Activated CD8-positive, alpha-beta memory T cell treated with anti-CD3 and anti-CD28 coated beads, Interleukin-2, amount 50 U/mL, for 1 hour (primary cell): ENCODE data around the gene OPN1LW.
"Not testable (repeated sequence)": the region's sequence is repeated elsewhere in the genome, so short reads cannot be mapped to it uniquely, and the experiment has no call there.

Experiments
- DNase-seq: peaks from one replicate; pipeline ENCODE4 v3.0.0-alpha.2; 2020; ENCODE audit errors: extremely low read depth

Gene OPN1LW

DNA sequence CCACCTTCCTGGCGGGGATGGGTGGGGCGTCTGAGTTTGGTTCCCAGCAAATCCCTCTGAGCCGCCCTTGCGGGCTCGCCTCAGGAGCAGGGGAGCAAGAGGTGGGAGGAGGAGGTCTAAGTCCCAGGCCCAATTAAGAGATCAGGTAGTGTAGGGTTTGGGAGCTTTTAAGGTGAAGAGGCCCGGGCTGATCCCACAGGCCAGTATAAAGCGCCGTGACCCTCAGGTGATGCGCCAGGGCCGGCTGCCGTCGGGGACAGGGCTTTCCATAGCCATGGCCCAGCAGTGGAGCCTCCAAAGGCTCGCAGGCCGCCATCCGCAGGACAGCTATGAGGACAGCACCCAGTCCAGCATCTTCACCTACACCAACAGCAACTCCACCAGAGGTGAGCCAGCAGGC lies at the start of gene OPN1LW:
Gene OPN1LW, plus strand, starts transcription at position 234 of the 400 bp plus-strand sequence. Its CDS starts 41 bp downstream, at position 275.
- DNase-seq, result not testable (repeated sequence)

DNA sequence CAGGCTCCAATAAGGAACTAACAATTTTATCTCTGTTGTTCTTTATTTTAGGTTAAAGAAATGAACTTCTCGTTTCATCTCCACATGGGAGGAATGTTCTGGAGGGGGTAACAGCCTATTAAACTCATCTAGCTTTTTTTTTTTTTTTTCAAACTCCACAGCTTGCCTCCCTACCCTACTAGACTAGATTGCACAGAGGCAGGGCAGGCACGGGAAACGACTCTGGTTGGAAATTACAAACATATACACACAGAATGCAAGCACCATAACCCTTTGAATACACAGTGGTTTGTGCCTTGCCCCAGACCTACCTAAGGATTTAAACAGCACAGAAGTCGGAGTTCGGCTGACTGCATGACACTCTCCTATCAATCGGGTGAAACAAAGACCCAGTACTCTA lies 49.2 kb upstream of the OPN1LW start:
- no peak for DNase-seq

DNA sequence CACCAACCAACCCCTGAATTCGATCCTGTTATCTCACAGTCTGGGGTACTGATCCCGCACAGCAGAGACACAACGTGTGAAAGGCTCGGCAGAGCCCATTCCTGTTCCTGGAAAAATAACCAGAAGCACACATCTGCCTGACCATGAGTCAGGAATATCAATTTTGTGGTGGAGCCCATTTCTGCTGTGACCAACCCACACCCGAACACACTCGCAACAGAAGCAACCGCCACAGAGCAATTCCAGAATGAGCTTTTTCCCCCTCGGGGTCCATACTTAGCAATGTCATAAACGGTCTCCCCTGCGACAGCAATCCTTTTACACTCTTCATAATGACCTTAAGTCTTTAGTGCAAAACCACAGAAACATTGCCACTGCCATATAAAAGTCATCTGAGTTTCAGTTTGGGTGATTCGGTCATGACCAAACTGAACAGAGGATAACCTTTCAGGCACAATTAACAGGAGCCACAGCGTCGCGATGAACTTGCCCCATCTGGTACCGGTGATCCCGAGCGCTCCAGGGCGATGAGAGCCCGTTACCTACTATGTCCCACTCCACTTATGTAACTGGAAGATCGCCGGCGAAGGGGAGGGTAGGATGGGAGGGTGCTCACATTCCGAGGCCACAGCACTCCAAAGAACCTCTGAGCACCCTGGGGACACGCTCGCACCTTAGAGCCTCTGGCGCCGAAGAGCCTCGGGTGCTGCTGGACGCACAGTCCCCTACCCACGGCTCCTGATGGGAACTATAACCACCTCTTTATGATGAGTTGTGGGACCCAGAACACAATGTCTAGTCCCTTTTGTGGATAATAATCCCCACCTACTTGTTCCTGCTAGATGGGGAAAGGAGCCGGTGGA lies 47.7 kb upstream of the OPN1LW start:
- DNase-seq, result no peak

DNA sequence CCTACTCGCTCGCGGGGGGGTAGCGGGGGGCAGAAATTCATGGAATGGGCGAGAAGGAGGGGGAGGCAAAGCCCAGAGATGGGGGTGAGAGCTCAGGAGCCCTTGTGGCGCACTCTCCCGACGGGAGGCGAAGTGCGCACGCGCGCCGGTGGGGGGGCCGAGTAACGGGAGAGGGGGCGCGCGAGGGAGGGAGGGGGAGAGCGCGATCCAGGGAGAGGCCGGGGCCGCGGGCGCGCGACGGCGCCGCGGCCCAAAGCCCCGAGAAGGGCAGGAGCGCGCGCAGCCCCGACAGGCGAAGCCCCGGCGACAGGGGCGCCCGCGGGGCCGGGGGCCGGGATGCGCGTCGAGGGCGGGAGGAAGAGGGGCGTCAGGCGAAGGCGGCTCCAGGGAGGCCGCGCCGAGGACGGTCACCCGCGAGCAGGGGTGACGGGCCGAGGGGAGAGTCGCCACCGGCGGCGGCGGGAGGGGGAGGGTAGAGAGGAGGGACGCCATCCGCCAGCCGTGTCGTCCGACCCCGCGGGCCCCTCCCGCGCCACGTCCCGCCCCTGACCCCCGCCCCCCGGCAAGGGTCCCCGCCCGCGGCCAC lies 46.9 kb upstream of the OPN1LW start:
- peak; percentile 38 for DNase-seq

DNA sequence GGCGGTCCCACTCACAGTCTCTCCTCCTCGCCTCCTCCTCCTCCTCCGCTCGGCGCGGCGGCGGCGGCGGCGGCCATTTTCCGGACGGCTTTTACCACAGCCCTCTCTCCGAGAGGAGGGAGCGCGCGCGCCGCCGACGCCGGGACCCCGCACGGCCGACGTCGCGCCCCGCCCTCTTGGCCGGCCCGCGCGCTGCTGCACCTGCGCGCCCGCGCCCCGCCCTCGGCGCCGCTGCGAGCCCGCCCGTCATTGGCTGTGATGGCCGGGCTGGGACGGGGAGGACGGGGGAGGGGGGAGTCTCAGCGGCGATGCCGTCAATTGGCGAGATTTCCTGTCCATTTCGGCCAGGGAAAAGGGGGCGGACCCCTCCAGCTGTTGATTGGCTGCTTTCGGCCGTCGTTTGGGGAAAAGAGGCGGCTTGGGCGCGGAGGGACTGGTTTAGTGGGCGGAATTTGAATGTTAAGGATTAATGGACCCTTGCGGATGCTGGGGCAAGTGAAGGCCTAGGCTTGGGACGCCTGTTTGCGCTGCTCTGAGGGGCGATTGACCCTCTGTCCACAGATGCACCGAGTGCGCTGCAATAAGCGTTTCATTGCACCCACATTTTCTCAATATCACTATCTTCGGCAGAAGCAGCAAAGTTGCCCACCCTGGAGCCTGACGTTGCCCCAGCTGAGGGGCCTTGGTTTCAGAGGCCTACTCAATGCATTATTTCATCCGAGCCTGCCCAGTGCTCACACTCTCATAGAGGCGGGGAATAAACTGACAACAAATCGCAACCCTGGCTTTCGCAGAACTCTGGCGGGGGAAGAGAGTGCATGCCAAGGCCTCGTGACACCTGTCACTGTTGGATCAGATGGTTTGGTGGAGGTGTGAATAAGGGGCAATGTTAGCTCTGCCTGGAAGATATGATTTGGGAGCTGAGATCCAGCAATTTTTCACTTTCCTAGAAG lies 46.2 kb upstream of the OPN1LW start, which contains the start of gene MECP2:
Gene MECP2, minus strand, starts transcription at position 129 of the 953 bp plus-strand sequence.
- DNase-seq, result peak; percentile 64

DNA sequence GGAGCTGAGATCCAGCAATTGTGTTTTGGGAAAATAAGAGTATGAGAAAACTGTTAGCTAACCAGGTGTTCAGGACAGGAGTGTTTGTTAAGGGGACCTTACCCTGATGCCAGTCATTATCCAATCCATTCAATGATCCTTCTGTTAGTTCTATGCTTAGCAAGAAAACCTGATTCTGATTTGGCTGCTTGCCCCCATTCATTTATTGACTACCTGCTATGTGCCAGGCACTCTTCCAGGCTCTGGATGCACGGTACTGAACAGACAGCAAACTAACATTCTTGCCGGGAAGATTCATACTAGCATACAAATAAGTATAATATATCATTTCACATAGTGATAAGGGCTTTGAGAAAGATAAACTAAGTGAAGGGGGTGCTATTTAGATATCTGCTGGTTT lies 45.5 kb upstream of the OPN1LW start:
- no peak for DNase-seq

DNA sequence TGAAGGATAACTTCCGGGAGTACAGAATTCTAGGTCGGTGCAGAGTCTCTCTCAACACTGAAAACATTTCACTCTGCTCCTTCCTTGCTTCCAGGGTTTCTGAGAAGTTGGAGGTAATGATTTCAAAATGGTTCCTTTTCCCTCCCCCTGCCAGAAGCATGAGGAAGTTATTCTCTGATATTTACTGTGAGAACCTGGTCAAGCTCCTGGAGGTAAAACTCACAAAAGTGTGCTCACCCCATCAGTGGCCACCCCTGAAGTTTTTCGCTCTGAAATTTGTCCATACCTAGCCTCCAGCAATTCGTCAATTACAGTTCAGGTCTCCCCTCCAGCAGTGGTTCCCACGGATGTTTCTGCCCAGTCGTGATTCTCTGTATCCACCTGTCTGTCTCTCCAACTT lies 30.3 kb upstream of the OPN1LW start:
- DNase-seq, result no peak

DNA sequence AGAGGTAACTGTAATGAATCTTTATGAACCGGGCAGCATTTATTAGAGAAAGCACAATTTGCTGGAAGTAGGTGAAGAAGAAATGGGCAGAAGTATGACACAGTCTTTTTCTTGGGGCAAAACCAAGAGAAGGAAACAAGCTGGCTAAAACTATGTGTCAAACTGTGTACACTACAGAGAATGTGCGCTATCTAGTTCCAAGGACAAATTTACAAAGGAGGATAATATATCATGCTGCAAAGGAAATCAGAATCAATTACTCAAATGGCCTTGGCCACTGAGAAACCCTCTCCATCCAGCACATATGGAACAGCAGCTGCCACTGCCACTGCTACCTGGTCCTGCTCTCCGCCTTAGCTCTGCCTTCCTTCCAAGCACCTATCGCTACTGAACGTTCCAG lies 29.4 kb upstream of the OPN1LW start:
- DNase-seq, result no peak

DNA sequence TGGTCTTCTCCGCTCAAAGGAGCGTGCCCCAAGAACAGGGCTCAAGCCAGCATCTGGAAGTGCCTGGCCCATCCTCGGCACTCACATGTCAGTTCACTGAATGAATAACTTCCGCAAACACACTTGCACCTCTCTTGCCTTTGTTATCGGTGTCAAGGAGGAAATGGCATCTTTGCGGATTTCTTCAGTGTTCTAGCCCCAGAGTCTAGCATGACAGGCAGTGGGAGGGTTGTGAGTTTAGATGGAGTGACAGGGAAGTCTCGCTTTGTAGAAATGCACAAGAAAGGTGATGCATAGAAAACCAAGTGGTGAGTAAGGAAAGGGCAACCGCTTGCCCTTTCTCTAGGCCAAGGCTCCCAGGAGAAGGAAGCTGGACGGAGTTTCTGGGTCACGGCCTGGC lies 29.0 kb upstream of the OPN1LW start:
- DNase-seq, result no peak

DNA sequence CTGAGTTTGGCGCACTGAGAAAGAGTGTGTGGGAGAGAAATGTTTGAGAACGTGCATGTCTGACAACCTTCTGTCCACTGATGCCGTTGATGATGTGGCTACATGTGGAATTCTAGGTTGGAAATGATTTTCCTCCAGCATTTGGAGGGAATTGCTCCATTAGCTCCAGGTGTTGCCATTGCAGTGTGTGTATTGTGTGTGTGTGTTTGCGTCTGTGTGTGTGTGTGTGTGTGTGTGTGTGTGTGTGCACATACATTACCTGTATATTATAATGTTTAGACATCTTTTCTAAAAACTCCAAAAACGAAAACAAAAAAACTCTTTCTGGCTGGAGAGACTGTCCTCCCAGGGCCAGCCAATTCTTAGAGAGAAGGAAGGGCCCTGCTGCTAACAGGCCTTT lies 28.3 kb upstream of the OPN1LW start:
- DNase-seq, result no peak

DNA sequence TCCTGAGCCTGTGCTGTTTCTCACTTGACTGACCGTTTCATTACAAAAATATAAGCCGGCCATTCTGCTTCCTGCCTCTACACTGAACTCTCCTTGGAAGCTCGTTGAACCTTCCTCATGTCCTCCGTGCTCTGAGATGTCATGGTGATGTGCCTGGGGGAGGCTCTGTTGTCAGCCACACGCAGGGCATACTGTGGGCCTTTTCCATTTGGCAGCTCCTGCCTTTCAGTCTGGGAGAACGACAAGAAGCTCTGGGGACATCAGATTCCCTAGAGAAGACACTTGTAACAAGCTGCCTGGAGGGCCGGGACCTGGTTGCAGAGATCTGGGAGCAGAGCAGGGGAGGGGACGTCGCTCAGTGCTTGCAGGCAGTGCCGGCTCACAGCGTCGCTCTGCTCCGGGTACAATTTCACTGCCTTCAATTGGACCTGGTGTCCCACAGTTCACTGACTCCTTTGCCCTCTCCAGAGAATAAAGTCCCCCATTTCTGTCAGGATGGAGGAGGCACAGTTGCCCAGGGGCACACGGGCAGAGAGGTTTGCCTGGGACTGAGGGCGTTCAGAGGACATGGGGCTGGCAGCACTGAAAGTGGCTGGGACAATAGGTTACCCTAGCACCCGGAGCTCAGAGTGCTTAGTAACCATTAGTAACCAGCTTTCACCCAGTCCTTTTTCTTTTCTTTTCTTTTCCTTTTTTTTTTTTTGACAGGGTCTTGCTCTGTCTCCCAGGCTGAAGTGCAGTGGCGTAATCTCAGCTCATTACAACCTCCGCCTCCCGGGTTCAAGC lies 27.4 kb upstream of the OPN1LW start:
- no peak for DNase-seq

DNA sequence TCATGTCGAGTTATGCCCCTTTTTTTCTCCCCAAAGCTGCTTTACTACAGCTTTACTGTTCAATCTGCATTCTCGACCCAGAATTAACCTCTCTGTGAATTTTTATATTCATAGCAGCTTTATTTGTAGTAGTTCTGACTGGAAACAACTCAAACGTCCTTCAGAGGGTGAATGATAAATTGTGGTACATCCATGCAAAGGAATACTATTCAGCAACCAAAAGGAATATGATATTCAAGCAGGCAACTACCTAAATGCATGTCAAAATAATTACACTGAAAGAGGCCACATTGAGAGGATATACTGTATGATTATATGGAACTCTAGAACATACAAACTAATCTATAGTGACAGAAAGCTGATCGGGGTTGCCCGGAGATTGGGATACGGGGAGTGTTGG lies 26.5 kb upstream of the OPN1LW start:
- DNase-seq, result no peak

DNA sequence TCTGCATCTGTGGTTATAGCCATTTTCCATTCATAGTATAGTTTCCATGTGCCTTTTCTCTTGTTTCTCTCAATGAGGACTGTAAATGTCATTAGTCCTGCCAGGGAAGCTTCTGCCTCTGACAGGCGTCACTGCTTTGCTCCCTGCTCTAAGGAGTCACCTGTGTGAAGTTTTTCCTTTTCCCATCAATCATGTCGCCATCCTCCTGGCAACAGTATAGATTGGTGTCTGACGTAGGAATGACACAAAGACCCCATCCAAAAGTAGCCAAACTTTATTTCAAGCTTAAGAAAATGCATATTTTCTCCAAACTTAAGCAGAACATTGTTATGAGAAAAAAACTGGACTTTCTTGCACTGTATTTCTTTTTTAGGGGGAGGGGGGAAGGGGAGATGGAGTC lies 23.5 kb upstream of the OPN1LW start:
- no peak for DNase-seq

DNA sequence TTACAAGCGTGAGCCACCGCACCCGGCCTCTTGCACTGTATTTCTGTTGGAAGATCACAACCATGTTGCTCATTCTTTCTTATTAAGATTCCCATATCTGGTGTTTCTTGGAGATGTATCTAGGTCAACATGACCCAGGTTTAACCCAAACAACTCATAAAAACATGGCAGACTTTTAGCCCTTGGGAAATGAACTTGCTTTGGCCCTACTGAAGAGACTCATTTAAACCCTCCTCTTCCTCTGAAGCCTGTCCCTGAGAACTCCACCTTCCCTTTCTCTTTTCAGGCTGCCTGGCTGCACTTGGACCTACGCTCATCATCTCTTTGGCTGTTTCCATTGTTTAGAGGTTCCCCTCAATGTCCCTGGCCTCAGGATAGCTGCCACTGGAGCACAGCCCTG lies 22.8 kb upstream of the OPN1LW start:
- no peak for DNase-seq

DNA sequence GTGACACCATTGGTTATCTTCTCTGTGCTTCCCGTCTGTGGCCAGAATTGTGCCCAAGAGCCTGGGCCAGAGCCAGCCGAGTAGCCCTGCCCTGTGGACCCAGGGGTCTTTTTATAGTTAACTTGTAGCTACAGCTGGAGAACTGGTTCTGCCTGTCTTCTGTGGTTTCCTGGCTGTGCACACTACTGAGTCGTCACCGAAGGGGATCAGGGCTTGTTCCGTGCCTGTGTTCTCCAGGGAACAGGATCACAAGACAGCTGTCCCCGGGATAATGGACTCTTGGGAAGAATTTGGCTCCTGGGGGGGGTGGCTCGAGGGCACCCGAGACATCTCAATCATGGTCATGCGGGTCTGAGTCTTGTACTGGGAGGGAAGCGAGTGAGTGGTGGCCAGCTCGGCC lies 22.1 kb upstream of the OPN1LW start:
- DNase-seq, result no peak

DNA sequence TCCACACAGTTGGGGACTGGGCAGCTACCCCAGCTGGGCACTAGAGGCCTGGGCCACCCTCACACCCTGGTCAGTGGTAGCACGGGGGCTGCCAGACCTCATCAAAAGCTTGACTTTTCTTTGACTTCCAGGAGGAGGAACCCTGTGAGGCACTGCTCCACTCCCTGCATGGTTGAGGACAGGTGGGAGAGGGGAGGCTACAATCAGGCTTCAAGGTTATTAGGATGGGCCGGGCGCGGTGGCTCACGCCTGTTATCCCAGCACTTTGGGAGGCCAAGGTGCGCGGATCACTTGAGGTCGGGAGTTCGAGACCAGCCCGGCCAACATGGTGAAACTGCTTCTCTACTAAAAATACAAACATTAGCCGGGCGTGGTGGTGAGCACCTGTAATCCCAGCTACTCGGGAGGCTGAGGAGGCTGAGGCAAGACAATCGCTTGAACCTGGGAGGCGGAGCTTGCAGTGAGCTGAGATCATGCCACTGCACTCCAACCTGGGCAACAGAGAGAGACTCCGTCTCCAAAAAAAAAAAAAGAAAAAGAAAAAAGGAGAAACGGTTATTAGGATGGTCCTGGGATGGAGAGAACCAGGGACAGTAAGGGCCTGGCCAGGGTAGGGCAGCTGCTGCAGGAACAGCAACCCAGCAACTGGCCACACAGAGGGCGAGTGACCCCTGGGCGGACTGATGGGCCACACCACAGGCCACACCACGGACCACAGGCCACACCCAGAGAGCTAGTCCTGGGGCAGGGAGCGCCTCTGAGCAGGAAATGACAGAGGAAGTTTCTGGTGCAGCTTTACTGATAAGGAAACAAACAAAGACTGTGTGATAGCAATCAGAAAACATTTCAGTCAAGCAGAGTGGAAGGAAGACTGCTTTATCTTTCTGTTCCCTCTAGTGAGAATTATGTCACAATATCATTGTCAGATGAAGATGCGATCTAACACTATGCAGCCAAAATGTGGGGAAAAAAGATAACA lies 20.5 kb upstream of the OPN1LW start:
- no peak for DNase-seq

DNA sequence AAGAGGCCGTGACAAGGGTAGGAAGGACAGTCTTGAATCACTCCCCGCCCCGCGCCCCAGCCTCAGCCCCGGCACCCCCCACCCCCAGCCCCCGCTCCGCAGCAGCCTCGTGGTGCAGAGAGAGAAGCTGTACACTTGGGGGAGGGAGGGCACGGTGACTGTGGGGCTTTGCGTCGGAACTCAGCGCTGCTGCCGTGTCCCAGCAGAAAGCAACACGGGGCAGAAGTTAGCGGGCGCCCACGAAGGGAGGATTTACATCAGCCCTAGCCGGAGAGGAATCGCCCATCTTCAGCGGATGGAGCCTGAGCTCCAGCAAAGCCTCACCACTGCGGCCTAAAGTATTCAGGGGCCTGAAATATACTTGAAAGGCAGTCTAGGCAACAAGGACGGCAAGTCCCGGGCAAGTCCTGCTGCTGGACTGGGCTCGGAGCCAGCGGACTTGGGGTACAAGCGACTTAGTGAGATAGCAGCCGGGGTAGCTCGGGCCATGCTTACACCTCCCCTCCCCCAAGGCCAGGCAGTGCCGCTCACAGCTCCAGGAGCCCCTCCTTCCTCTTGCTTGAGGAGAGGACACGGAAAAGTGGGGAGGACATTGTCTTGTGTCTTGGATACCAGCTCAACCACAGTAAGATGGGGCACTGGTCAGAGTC lies 18.5 kb upstream of the OPN1LW start:
- DNase-seq, result no peak

DNA sequence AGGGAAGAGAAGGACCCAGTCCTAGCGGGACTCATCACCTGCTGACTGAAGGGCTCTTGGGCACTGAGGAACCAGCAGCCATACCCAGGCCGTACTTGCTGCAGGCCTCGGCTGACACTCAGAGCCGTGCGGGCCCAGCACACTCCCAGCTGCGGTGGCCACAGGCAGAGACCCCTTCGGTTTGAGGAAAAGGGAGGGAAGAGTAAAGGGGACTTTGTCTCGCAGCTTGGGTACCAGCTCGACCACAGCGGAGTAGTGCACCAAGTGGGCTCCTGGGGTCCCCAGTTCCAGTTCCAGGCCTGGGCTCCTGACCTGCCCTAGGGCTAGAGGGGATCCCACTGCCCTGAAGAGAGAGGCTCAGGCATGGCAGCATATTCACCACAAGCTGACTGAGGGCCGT lies 17.9 kb upstream of the OPN1LW start:
- no peak for DNase-seq

DNA sequence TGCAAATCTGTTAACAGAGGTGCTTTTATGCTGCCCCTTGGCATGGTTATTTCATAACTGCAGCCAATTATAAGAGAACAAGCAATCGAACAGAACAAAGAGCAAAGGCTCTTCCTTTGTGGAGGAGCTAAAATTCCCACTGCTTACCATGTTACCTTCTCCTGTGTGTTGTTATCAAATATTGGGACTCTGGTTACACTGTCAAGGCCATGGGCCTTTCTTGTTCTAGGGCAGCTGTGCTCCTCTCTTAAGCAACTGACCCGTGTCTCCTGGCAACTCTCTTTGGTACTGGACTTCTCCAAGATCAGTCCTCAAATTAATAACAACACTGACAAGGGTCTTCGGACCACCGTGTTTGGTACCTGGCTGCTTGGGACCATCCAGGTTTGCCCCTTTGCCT lies 12.1 kb upstream of the OPN1LW start:
- no peak for DNase-seq

DNA sequence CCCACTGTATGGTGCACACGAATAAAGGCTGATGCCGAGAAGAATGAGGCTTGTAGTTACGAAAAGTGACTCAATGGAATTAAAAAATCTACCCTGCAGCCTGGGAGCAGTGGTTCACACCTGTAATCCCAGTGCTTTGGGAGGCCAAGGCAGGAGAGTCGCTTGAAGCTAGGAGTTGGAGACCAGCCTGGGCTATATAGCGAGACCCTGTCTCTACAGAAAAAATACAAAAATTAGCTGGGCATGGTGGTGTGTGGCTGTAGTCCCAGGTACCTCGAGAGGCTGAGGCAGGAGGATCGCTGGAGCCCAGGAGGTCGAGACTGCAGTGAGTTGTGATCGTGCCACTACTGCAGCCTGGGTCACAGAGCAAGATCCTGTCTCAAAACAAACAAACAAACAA lies 11.7 kb upstream of the OPN1LW start:
- DNase-seq, result no peak
